Ectodermal cell (in vitro differentiated cells): Measurements from ENCODE around the gene WDR41.
"Not testable (repeated sequence)": the region's sequence is repeated elsewhere in the genome, so short reads cannot be mapped to it uniquely, and the experiment has no call there.

Source experiments
- H3K27ac ChIP-seq: 2 replicates; pipeline ENCODE4 v1.7.0; 2013; ENCODE audit warnings: mild to moderate bottlenecking, low read depth, low read length; ENCODE audit not compliant: insufficient read depth, poor library complexity, severe bottlenecking
- H3K27me3 ChIP-seq: 2 replicates; pipeline ENCODE4 v1.7.0; 2013; ENCODE audit warnings: mild to moderate bottlenecking, low read length; ENCODE audit not compliant: insufficient read depth, control insufficient read depth, poor library complexity, severe bottlenecking
- H3K36me3 ChIP-seq: one replicate; pipeline ENCODE4 v1.7.0; 2013; ENCODE audit warnings: low read length; ENCODE audit not compliant: control insufficient read depth, insufficient read depth
- H3K4me1 ChIP-seq: one replicate; pipeline ENCODE4 v1.7.0; 2013; ENCODE audit warnings: low read length; ENCODE audit not compliant: control insufficient read depth, insufficient read depth
- H3K4me3 ChIP-seq: 2 replicates; pipeline ENCODE4 v1.7.0; 2013; ENCODE audit warnings: low read depth, low read length, control low read depth; ENCODE audit not compliant: insufficient read depth
- H3K9me3 ChIP-seq: 2 replicates; pipeline ENCODE4 v1.7.0; 2013; ENCODE audit warnings: mild to moderate bottlenecking, low read length, moderate library complexity; ENCODE audit not compliant: control insufficient read depth
- WGBS, 2 experiments: methylation state at CpG; one replicate each; pipeline ENCODE4 v1.1.7; 2013; ENCODE audit warnings: missing lambda C conversion rate in 2 of 2; 5-methylcytosine and 5-hydroxymethylcytosine counted together

WDR41 gene

DNA sequence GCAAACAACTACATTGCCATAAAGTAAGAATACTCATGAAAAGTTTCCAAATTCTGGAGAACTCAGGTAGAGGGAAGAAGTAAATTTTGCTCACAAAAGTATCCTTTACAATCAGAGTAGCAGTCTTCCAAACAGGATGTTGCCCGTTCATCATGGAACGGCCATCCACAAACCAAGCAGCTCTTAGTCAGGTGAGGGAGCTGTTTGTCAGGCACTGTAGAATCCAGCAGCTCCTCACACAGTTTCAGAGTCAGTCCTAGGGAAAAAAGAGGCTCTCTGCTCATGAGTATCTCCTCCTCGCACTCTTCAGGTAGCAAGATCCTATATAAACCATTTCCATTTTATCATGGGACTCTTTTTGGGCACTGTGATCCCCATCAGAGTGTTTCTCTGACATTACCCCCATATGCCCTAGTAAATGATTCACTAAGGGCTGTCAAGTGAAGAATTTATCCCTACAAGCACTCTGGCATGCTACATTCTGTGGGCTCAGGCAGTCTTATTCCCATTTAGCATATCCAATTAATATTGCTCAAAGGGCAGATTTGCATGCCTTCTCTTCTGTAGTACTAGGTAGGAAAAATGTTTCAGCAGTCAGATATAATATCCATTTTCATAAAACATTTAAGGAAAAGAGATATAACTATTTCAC is 97.9 kb downstream of the WDR41 start:
- H3K4me1 ChIP-seq, result no peaks in the 10 kb centered on the region
- no peaks in the 10 kb centered on the region for H3K36me3 ChIP-seq
- H3K27me3 ChIP-seq, result no peaks in the 10 kb centered on the region
- H3K4me3 ChIP-seq, result no peak overlapping the region
- 83 to 89% methylated on average over 3 of the region's 3 CpGs for WGBS, 2 experiments
- no peaks in the 10 kb centered on the region for H3K9me3 ChIP-seq
- no peak overlapping the region for H3K27ac ChIP-seq

DNA sequence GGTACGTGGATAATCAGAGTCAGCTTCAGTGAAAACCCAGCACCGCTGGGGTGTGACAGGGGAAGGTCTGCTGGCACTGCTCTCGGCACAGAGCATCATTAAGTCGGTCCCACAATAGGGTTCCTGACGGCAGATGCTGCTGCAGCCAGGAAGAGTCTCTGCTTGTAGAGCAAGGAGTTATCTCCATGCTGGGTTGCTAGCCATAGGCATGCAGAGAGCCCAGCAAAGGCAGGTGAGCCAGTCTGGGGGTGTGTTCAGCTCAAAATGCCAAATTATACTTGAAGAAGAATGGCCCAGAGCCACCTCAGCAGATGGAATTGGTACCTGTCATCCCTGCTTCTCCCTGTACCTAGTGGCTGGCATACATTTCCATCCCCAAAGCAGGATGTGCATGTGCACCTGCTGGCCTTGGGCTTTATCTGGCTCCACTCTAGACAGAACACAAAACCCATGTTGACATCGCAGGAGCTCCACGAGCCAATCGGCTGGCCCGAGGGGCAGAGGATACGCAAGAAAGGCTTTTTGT is 100.8 kb downstream of the WDR41 start:
- 90 to 91% methylated on average over 10 of the region's 10 CpGs for WGBS, 2 experiments
- Histone ChIP-seq H3K27me3 (no peaks in the 10 kb centered on the region), H3K27ac (no peak overlapping the region), H3K36me3 (no peaks in the 10 kb centered on the region), H3K4me1 (no peaks in the 10 kb centered on the region), H3K4me3 (no peak overlapping the region), H3K9me3 (no peaks in the 10 kb centered on the region)

DNA sequence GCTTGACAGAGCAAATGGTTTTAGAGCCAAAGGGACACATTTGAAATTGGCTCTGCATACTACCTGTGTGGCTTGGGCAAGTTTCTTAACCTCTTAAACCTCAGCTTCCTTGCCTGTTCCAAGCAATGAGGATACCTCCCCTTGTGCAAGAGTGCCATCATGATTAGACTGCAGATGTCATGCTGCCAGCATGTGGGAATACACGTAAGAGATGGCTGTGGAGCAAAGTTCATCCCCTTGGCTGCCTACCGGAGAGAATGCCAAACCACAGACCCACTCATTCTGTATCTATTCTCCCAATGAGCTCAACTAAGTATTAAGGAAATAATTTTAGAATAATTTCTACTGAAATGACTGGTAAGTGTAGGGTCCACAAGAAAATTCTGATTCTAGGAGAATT is 101.3 kb downstream of the WDR41 start:
- Histone ChIP-seq H3K9me3 (no peaks in the 10 kb centered on the region), H3K4me3 (no peak overlapping the region), H3K4me1 (no peaks in the 10 kb centered on the region), H3K27ac (no peak overlapping the region), H3K36me3 (no peaks in the 10 kb centered on the region), H3K27me3 (no peaks in the 10 kb centered on the region)
- 82 to 88% methylated on average over 2 of the region's 2 CpGs for WGBS, 2 experiments

DNA sequence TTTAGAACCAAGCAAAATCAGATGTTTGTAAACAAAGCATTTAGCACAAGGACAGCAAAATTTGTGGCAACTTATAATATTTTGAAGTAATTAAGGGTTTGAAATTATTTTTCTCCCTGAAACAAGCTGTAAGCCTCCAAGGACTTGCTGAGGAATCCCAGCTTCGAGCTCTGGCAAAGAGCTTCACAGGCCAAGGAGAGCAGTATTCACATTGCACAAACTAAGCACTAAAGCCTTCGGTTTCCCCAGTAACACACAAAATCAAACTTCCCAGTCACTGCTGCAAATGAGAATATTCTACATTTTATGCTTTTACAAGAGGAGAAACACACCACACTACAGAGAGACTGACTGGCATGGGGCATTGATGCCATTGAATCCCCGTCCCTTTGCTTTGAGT is 101.9 kb downstream of the WDR41 start:
- Histone ChIP-seq H3K9me3 (no peaks in the 10 kb centered on the region), H3K4me1 (no peaks in the 10 kb centered on the region), H3K27ac (no peak overlapping the region), H3K36me3 (no peaks in the 10 kb centered on the region), H3K4me3 (no peak overlapping the region), H3K27me3 (no peaks in the 10 kb centered on the region)
- WGBS, 2 experiments, result 91% methylated on average over 3 of the region's 3 CpGs

DNA sequence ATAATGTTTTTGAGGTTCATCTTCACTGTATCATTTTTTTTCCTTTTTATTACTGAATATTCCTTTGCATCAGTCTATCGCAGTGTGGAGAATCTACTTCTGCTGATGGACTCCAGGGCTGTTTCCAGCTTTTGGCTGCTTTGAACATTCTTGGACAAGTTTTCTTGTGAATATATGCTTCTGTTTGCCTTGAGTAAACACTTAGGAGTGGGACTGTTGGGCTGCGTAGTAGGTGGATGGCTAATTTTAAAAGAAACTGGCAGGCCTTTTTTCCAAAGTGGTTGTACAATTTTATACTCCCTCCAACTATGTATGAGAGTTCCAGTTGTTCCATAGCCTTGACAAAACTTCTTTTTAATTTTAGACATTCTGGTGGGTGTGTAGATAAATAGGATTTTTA is 102.4 kb downstream of the WDR41 start:
- Histone ChIP-seq H3K27ac (no peak overlapping the region), H3K27me3 (no peaks in the 10 kb centered on the region), H3K4me3 (no peak overlapping the region), H3K4me1 (no peaks in the 10 kb centered on the region), H3K9me3 (no peaks in the 10 kb centered on the region), H3K36me3 (no peaks in the 10 kb centered on the region)
- 95% methylated on average over 2 of the region's 2 CpGs for WGBS, 2 experiments

DNA sequence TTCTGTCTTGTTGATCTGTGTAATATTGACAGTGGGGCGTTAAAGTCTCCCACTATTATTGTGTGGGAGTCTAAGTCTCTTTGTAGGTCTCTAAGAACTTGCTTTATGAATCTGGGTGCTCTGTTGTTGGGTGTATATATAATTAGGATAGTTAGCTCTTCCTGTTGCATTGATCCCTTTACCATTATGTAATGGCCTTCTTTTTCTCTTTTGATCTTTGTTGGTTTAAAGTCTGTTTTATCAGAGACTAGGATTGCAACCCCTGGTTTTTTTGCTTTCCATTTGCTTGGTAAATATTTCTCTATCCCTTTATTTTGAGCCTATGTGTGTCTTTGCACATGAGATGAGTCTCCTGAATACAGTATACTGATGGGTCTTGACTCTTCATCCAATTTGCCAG is 105.8 kb downstream of the WDR41 start:
- not testable (repeated sequence) for H3K4me1 ChIP-seq, H3K27me3 ChIP-seq, H3K4me3 ChIP-seq, H3K36me3 ChIP-seq, H3K9me3 ChIP-seq, H3K27ac ChIP-seq
- WGBS, 2 experiments, result 100% methylated on average over 1 of the region's 1 CpG

DNA sequence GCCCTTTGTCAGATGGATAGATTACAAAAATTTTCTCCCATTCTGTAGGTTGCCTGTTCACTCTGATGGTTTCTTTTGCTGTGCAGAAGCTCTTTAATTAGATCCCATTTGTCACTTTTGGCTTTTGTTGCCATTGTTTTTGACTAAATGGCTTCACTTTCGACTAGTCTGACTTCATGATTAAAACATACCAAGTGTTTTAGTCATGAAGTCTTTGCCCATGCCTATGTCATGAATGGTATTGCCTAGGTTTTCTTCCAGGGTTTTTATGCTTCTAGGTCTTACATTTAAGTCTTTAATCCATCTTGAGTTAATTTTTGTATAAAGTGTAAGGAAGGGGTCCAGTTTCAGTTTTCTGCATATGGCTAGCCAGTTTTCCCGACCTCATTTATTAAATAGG is 108.8 kb downstream of the WDR41 start:
- H3K9me3 ChIP-seq, H3K27me3 ChIP-seq, H3K4me3 ChIP-seq, H3K36me3 ChIP-seq, H3K27ac ChIP-seq, H3K4me1 ChIP-seq: not testable (repeated sequence)
- 85 to 94% methylated on average over 2 of the region's 2 CpGs for WGBS, 2 experiments
